ENCODE measurements around the gene TXNDC5. TPM values are rescaled to one million over a fixed set of nuclear protein-coding genes. Genes with fewer than 3 reads are reported as not detected.
"Not testable (repeated sequence)": the region's sequence is repeated elsewhere in the genome, so short reads cannot be mapped to it uniquely, and the experiment has no call there.

The TXNDC5 gene
- polyA plus RNA-seq, 1 experiment = 285 TPM

- POLR2A ChIA-PET = no interaction called here
- TF ChIP-seq CTCF (IDR thresholded peaks at IDR 0.05; ENCODE audit: low read depth, low read length) = no peak
- no peak overlapping the region for H3K27ac ChIP-seq (ENCODE audit: low read depth, low read length)
- H3K9me3 ChIP-seq (ENCODE audit: control insufficient read depth, insufficient read depth, low read length) = no peaks in the 10 kb centered on the region
- H3K4me3 ChIP-seq (ENCODE audit: low read depth, low read length) = no peak overlapping the region
- H3K27me3 ChIP-seq (ENCODE audit: control insufficient read depth, insufficient read depth, low read length) = no peaks in the 10 kb centered on the region
- DNase-seq (ENCODE audit: low read depth, low spot score) = no peak
- CTCF ChIA-PET = interaction anchor here (0.6 to 1.0 kb wide), 3 partner anchors 107 to 320 kb away, joined by 3 read pairs; no protein-coding TSS in a partner anchor
Measured at GRCh38 chr6:7899101-7899888, 11.3 kb downstream of the TXNDC5 start.

GRCh38 chr6:7898193-7898586, 12.4 kb downstream of the TXNDC5 start:
- H3K4me3 ChIP-seq (ENCODE audit: low read depth, low read length); H3K27me3 ChIP-seq (ENCODE audit: control insufficient read depth, insufficient read depth, low read length); H3K27ac ChIP-seq (ENCODE audit: low read depth, low read length); H3K9me3 ChIP-seq (ENCODE audit: control insufficient read depth, insufficient read depth, low read length); POLR2A ChIA-PET; CTCF ChIA-PET; DNase-seq (ENCODE audit: low read depth, low spot score): not testable (repeated sequence)

GRCh38 chr6:7897461-7898192, 13.0 kb downstream of the TXNDC5 start:
- no peak for TF ChIP-seq CTCF (IDR thresholded peaks at IDR 0.05; ENCODE audit: low read depth, low read length)
- no peak overlapping the region for H3K27ac ChIP-seq (ENCODE audit: low read depth, low read length)
- no peak overlapping the region for H3K4me3 ChIP-seq (ENCODE audit: low read depth, low read length)
- ChIA-PET POLR2A (no interaction called here), CTCF (interaction anchor here (1.5 kb wide), 1 partner anchor 109 kb away, joined by 3 read pairs; no protein-coding TSS in a partner anchor)
- no peaks in the 10 kb centered on the region for H3K9me3 ChIP-seq (ENCODE audit: control insufficient read depth, insufficient read depth, low read length)
- no peaks in the 10 kb centered on the region for H3K27me3 ChIP-seq (ENCODE audit: control insufficient read depth, insufficient read depth, low read length)
- no peak for DNase-seq (ENCODE audit: low read depth, low spot score)

- no peak for TF ChIP-seq CTCF (IDR thresholded peaks at IDR 0.05; ENCODE audit: low read depth, low read length)
- no peak overlapping the region for H3K27ac ChIP-seq (ENCODE audit: low read depth, low read length)
- POLR2A ChIA-PET = no interaction called here
- no peaks in the 10 kb centered on the region for H3K27me3 ChIP-seq (ENCODE audit: control insufficient read depth, insufficient read depth, low read length)
- DNase-seq (ENCODE audit: low read depth, low spot score) = no peak
- H3K9me3 ChIP-seq (ENCODE audit: control insufficient read depth, insufficient read depth, low read length) = no peaks in the 10 kb centered on the region
- H3K4me3 ChIP-seq (ENCODE audit: low read depth, low read length) = no peak overlapping the region
- CTCF ChIA-PET = interaction anchor here (1.3 to 1.5 kb wide), 2 partner anchors 110 to 174 kb away, joined by 3 to 6 read pairs; no protein-coding TSS in a partner anchor
Measured at GRCh38 chr6:7896465-7896987, 14.1 kb downstream of the TXNDC5 start.

GRCh38 chr6:7895125-7895423, 15.5 kb downstream of the TXNDC5 start:
- no peak for DNase-seq (ENCODE audit: low read depth, low spot score)
- Histone ChIP-seq H3K27ac (ENCODE audit: low read depth, low read length) (no peak overlapping the region), H3K4me3 (ENCODE audit: low read depth, low read length) (no peak overlapping the region), H3K27me3 (ENCODE audit: control insufficient read depth, insufficient read depth, low read length) (no peaks in the 10 kb centered on the region), H3K9me3 (ENCODE audit: control insufficient read depth, insufficient read depth, low read length) (no peaks in the 10 kb centered on the region)
- no peak for TF ChIP-seq CTCF (IDR thresholded peaks at IDR 0.05; ENCODE audit: low read depth, low read length)
- ChIA-PET POLR2A (no interaction called here), CTCF (interaction anchor here (1.3 kb wide), 1 partner anchor 164 kb away, joined by 4 read pairs; no protein-coding TSS in a partner anchor)

Measured in AG04450 (cell line).